ENCODE measurements around the gene OR5H1. TPM values are rescaled to one million over a fixed set of nuclear protein-coding genes. Genes with fewer than 3 reads are reported as not detected.

OR5H1 gene
- total and polyA plus RNA-seq, 4 donors, result not detected

- ATAC-seq (ENCODE audit: low FRiP score), result no peak
- intact Hi-C loops (cut with DNase I), result no loop called here
Measured at GRCh38 chr3:98172621-98173020, 42.1 kb downstream of the OR5H1 start.

GRCh38 chr3:98180319-98180890 is 49.9 kb downstream of the OR5H1 start:
- ATAC-seq (ENCODE audit: low FRiP score) (no peak), DNase-seq (no peak)
- Histone ChIP-seq H3K4me1 (ENCODE audit: control insufficient read depth in 1 of 2, insufficient read depth in 2 of 2, low read length in 2 of 2) (no peaks in the 10 kb centered on the region), H3K9me3 (ENCODE audit: control insufficient read depth, low read length) (no peaks in the 10 kb centered on the region), H3K4me3 (ENCODE audit: low read length in 2 of 2) (no peak overlapping the region), H3K27me3 (ENCODE audit: control insufficient read depth in 1 of 2, insufficient read depth in 2 of 2, low read length in 1 of 2) (no peaks in the 10 kb centered on the region), H3K36me3 (ENCODE audit: control insufficient read depth in 1 of 2, insufficient read depth in 2 of 2, low read length in 1 of 2) (no peaks in the 10 kb centered on the region), H3K27ac (ENCODE audit: low read depth in 1 of 2, low read length in 2 of 2) (no peak overlapping the region)
- intact Hi-C loops (cut with DNase I), result no loop called here
- WGBS, 2 donors, result 80 to 86% methylated on average over 3 of the region's 3 CpGs

More at GRCh38 chr3:98172621-98173020, 42.1 kb downstream of the OR5H1 start:
- Histone ChIP-seq H3K36me3 (ENCODE audit: control insufficient read depth in 1 of 2, insufficient read depth in 2 of 2, low read length in 1 of 2) (no peaks in the 10 kb centered on the region), H3K4me3 (ENCODE audit: low read length in 2 of 2) (no peak overlapping the region), H3K4me1 (ENCODE audit: control insufficient read depth in 1 of 2, insufficient read depth in 2 of 2, low read length in 2 of 2) (no peaks in the 10 kb centered on the region), H3K27ac (ENCODE audit: low read depth in 1 of 2, low read length in 2 of 2) (no peak overlapping the region), H3K9me3 (ENCODE audit: control insufficient read depth, low read length) (no peaks in the 10 kb centered on the region), H3K27me3 (ENCODE audit: control insufficient read depth in 1 of 2, insufficient read depth in 2 of 2, low read length in 1 of 2) (no peaks in the 10 kb centered on the region)
- no peak for DNase-seq
- 81 to 85% methylated on average over 7 of the region's 7 CpGs for WGBS, 2 donors

- H3K27me3 ChIP-seq (ENCODE audit: control insufficient read depth in 1 of 2, insufficient read depth in 2 of 2, low read length in 1 of 2), result no peaks in the 10 kb centered on the region
- intact Hi-C loops (cut with DNase I), result no loop called here
- no peak for DNase-seq
- H3K4me3 ChIP-seq (ENCODE audit: low read length in 2 of 2), result no peak overlapping the region
- H3K9me3 ChIP-seq (ENCODE audit: control insufficient read depth, low read length), result no peaks in the 10 kb centered on the region
- ATAC-seq (ENCODE audit: low FRiP score), result no peak
- no peaks in the 10 kb centered on the region for H3K36me3 ChIP-seq (ENCODE audit: control insufficient read depth in 1 of 2, insufficient read depth in 2 of 2, low read length in 1 of 2)
- no peaks in the 10 kb centered on the region for H3K4me1 ChIP-seq (ENCODE audit: control insufficient read depth in 1 of 2, insufficient read depth in 2 of 2, low read length in 2 of 2)
- H3K27ac ChIP-seq (ENCODE audit: low read depth in 1 of 2, low read length in 2 of 2), result no peak overlapping the region
Measured at GRCh38 chr3:98182196-98182595, 51.7 kb downstream of the OR5H1 start.

GRCh38 chr3:98185180-98185579 is 54.7 kb downstream of the OR5H1 start:
- Histone ChIP-seq H3K27me3 (ENCODE audit: control insufficient read depth in 1 of 2, insufficient read depth in 2 of 2, low read length in 1 of 2) (no peaks in the 10 kb centered on the region), H3K9me3 (ENCODE audit: control insufficient read depth, low read length) (no peaks in the 10 kb centered on the region), H3K36me3 (ENCODE audit: control insufficient read depth in 1 of 2, insufficient read depth in 2 of 2, low read length in 1 of 2) (no peaks in the 10 kb centered on the region), H3K27ac (ENCODE audit: low read depth in 1 of 2, low read length in 2 of 2) (no peak overlapping the region), H3K4me1 (ENCODE audit: control insufficient read depth in 1 of 2, insufficient read depth in 2 of 2, low read length in 2 of 2) (no peaks in the 10 kb centered on the region), H3K4me3 (ENCODE audit: low read length in 2 of 2) (no peak overlapping the region)
- ATAC-seq (ENCODE audit: low FRiP score) (no peak), DNase-seq (no peak)
- intact Hi-C loops (cut with DNase I), result no loop called here

Other genes with a start within 250 kb of the OR5H1 start
- gene RIOX2, start 158.3 kb upstream of the OR5H1 start, total RNA-seq, result 10 to 100 TPM; 15.7 to 25.8 TPM
- gene RIOX2, start 158.3 kb upstream of the OR5H1 start, polyA plus RNA-seq, result 10 to 100 TPM in 1 of 2 donors, 1 to 10 TPM in 1; 6.3 to 12.7 TPM
- gene GABRR3, start 95.4 kb upstream of the OR5H1 start, total RNA-seq, result not detected
- not detected for gene GABRR3, start 95.4 kb upstream of the OR5H1 start, polyA plus RNA-seq
- not detected for gene OR5AC2, start 43.5 kb upstream of the OR5H1 start, total RNA-seq
- not detected for gene OR5AC2, start 43.5 kb upstream of the OR5H1 start, polyA plus RNA-seq
- gene OR5H14, start 16.8 kb downstream of the OR5H1 start, total RNA-seq, result under 1 TPM in 1 of 2 donors, not detected in 1; 0.03 TPM
- not detected for gene OR5H14, start 16.8 kb downstream of the OR5H1 start, polyA plus RNA-seq
- not detected for gene OR5H15, start 36.0 kb downstream of the OR5H1 start, total RNA-seq
- gene OR5H15, start 36.0 kb downstream of the OR5H1 start, polyA plus RNA-seq, result not detected
- not detected for gene OR5H6, start 133.5 kb downstream of the OR5H1 start, total RNA-seq
- not detected for gene OR5H6, start 133.5 kb downstream of the OR5H1 start, polyA plus RNA-seq
- not detected for gene OR5H2, start 151.8 kb downstream of the OR5H1 start, total RNA-seq
- gene OR5H2, start 151.8 kb downstream of the OR5H1 start, polyA plus RNA-seq, result not detected
- not detected for gene OR5K4, start 223.1 kb downstream of the OR5H1 start, total RNA-seq
- gene OR5K4, start 223.1 kb downstream of the OR5H1 start, polyA plus RNA-seq, result not detected